HEK293 (cell line): ENCODE data around the gene PRLR.

Experiments
- CTCF ChIP-seq: fragments of 450-650 bp; formaldehyde crosslinking; IDR thresholded peaks from 2 replicates; pipeline ENCODE4 v1.5.1; 2016; ENCODE audit warnings: missing biosample characterization, missing genetic modification characterization
- ZNF19 ChIP-seq: fragments of 450-650 bp; formaldehyde crosslinking; IDR thresholded peaks from 2 replicates; pipeline ENCODE4; 2016; ENCODE audit warnings: missing biosample characterization, missing genetic modification characterization, low read depth

GRCh38 chr5:35135239-35135700 lies 95.0 kb downstream of the PRLR start:
- TF ChIP-seq CTCF (tag by site-specific recombination) (no peak), ZNF19 (tag by site-specific recombination) (no peak)
